ENCODE data around the gene MICOS13. TPM values are rescaled to one million over a fixed set of nuclear protein-coding genes. Genes with fewer than 3 reads are reported as not detected.
A peak's percentile ranks its signal among the peaks of the same experiment; 100 is the strongest.

Gene MICOS13
- total RNA-seq, 1 experiment from 2014 or later: 81.0 TPM

- no peak for DNase-seq (ENCODE audit: low spot score)
Measured at GRCh38 chr19:5687360-5688198, 7.3 kb upstream of the MICOS13 start.

- peak; percentile 75 for DNase-seq (ENCODE audit: low spot score)
Measured at GRCh38 chr19:5686647-5687359, 6.5 kb upstream of the MICOS13 start.

- DNase-seq (ENCODE audit: low spot score): no peak
Measured at GRCh38 chr19:5686326-5686646, 6.0 kb upstream of the MICOS13 start.

- DNase-seq (ENCODE audit: low spot score): no peak
Measured at GRCh38 chr19:5684694-5685430, 4.5 kb upstream of the MICOS13 start.

DNA sequence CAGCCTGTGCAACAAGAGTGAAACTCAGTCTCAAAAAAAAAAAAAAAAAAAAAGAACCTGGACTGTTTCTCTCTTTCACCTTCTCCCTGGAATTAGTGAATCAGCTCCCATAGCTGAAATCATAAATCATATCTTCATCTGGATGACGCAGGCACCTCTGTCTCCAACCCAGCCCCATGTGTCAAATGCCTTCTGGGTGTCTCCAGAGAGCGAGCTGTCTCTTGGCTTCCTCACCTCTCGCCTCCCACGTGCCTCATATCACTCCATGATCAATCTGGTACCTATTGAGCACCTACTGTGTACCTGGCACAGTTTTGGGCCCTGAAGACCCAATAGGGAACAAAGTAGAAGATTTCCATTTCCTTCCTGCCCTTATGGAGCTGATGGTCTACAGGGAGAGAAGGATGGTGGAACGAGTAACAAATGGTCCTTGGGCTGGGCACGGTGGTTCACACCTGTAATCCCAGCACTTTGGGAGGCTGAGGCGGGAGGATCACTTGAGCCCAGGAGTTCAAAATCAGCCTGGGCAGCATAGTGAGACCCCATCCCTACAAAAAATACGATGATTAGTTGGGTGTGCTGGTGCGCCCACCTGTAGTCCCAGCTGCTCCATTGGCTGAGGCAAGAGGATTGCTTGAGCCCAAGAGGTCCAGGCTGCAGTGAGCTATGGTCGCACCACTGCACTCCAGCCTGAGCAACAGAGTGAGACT lies 3.0 kb upstream of the MICOS13 start:
- DNase-seq (ENCODE audit: low spot score): no peak

DNA sequence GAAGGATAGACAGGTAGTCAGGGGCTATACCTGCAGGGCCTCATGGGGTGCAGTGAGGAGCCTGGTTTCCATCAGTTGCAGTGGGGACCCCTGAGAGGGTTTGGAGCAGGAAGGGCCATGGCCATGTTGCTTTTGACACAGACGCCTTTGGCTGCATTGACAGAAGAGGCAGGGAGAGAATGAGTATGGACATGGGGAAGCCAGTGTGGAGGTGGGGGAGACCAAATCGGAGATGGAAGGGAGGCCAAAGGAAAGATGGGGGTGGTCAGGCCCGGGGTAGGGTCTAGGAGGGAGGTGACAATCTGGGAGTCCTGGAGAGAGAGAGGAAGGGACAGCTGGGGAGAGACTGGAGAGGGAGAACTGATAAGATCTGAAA lies 1.8 kb upstream of the MICOS13 start:
- no peak for DNase-seq (ENCODE audit: low spot score)

GRCh38 chr19:5681391-5682106 lies 1.2 kb upstream of the MICOS13 start:
- no peak for DNase-seq (ENCODE audit: low spot score)

- no peak for DNase-seq (ENCODE audit: low spot score)
Measured at GRCh38 chr19:5680084-5680436, 256 bp downstream of the MICOS13 start.

GRCh38 chr19:5679289-5680083 lies 830 bp downstream of the MICOS13 start:
- no peak for DNase-seq (ENCODE audit: low spot score)

- DNase-seq (ENCODE audit: low spot score): no peak
Measured at GRCh38 chr19:5678071-5678718, 2.1 kb downstream of the MICOS13 start.

DNA sequence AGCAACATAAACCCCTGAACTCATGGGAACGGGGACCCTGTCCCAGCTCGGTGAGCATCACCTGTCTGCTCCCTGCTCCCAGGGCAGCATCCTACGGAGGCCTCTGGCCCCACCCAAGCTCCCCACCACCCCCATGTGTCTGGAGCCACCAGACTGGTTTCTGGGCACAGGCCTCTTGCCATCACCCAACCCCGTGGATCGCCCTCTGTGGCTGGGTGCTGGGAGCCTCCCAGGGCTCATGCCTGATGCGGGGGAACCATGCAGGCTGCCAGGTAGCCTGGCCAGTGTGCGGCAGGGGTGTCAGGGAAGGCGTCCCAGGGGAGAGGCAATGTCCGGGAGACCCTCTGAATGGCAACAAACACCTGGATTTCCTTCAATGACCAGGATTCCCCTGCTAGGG lies 2.7 kb downstream of the MICOS13 start:
- DNase-seq (ENCODE audit: low spot score): no peak

DNA sequence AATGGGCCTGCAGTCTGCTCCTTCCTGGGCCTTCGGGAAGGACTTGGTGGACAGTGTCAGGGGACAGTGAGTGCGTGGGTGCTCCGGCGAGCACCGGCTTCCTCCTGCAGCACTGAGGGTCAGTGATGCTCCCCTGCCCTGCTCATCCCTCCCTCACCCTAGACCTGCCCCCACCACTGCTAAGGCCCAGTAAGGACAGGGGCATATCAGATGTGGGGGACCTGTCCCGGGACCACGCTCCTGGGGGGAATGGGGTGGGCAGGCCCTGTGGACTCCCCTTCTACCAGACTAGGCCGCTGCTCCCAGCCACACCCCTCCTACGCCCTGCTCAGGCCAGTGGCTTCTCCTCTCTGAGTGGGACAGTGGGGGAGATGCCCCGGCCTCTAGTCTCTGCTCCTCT lies 3.2 kb downstream of the MICOS13 start:
- DNase-seq (ENCODE audit: low spot score): no peak

DNA sequence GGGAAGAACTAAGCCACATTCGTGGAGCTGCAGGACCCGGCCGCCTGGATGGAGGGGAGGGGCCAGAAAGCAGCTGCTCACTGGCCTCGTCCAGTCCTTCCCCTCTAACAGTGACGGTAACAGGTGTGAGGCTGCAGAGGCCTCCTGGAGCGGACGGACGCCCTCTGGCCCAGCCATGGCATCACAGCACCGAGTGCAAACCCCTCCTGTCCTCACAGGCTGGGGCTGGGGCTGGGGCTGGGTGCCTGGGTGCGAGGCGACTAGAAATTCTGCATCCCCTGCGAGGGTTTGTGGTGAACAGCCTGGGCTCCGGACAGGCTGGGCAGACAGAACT lies 3.6 kb downstream of the MICOS13 start:
- no peak for DNase-seq (ENCODE audit: low spot score)

DNA sequence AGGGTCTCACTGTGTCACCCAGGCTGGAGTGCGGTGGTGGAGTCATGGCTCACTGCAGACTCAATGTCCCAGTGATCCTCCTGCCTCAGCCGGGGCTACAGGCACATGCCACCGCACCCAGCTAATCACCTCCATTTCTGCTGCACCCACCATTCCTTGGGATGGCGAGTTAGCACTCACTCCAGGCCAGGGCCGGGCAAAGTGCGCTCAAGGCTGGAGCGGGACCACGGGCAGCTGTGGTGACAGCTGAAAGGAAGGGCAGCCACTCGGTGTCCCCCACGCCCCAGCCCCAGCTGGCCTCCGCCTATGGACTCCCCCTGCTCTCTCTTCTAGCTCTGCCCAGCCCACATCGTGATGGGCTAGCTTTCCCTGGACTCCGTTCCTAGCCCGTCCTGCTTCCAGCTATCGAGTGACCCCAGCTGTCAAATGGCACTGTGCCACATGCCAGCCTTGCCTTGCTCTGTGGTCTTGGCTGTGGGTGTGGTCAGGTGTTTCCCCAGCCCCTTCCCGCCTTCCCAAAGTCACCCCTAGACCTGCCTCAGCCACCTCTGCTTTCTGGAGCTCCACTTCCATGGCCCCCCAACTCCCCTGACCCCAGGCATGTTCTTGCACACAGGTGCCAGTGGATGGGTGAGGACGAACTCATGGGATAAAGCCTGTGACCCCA lies 4.1 kb downstream of the MICOS13 start:
- no peak for DNase-seq (ENCODE audit: low spot score)

GRCh38 chr19:5674714-5675113 lies 5.6 kb downstream of the MICOS13 start:
- DNase-seq (ENCODE audit: low spot score): no peak

DNA sequence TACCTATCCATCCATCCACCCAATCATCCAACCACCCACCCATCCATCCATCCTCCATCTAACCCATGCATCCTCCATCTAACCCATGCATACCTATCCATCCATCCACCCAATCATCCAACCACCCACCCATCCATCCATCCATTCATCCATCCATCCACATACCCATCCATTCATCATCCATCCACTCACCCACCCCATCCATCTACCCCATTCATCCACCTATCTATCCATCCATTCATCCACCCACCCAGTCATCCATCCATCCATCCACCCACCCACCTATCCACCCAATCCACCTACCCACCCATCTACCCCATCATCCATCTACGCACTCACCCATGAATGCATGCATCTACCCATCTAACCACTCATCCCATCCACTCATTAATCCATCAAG lies 6.6 kb downstream of the MICOS13 start:
- no peak for DNase-seq (ENCODE audit: low spot score)

DNA sequence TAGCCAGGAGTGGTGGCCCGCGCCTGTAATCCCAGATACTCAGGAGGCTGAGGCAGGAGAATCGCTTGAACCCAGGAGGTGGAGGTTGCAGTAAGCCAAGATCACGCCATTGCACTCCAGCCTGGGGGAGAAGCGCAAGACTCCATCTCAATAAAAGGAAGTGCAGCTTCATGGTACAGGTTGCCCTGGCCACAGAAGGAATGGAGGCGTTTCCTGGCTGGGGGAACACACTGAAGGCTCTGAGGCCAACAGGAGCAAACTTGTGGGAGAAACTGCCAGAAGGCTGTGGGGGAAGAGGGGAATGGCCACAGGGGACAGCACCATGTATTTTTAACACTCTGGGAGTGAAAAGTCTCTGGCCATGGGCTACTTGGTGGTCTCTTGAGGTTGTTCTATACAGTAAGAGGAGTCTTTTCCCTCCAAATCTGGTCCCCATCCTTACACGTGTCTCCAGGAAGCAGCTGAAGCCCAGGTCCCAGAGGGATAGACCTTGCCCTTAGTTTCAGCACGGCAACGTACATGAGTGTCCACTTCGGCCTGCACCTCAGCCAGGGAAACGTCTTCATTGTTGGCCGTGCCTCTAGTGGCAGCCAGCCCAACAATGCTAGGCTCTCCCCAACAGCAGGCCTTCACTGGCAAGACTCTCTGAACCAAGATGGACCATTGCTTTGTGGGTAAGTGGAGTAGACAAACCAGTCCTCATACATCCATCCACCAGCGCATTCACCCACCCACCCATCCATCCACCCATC lies 7.4 kb downstream of the MICOS13 start:
- no peak for DNase-seq (ENCODE audit: low spot score)

DNA sequence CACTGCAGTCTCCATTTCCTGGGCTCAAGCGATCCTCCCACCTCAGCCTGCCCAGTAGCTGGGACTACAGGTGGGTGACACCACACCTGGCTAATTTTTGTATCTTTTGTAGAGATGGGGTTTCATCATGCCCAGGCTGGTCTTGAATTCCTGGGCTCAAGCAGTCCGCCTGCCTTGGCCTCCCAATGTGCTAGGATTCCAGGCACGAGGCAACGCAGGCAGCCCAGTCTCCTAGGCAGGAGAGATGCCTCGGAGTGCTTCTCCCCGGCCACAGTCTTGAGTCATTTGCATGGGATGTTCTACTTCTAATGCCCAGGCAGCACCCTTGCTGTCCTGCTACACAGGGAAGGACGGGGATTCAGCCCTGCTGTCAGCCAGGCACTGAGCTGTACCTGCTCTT lies 8.7 kb downstream of the MICOS13 start:
- DNase-seq (ENCODE audit: low spot score): no peak

GRCh38 chr19:5669212-5669611 lies 11.1 kb downstream of the MICOS13 start:
- no peak for DNase-seq (ENCODE audit: low spot score)
